Smooth muscle cell (in vitro differentiated cells): ENCODE data around the gene DVL2. TPM values are rescaled to one million over a fixed set of nuclear protein-coding genes. Genes with fewer than 3 reads are reported as not detected.

ENCODE experiments used
- DNase-seq: peaks from one replicate; lab custom pipeline; 2025; ENCODE audit not compliant: unreplicated experiment; lab: John Stamatoyannopoulos, UW
- H2AFZ ChIP-seq: fragments of 200-600 bp; sonication (generic); 2 replicates; pipeline ENCODE4 v1.6.0; 2016; ENCODE audit warnings: antibody characterized with exemption, low read depth, mild to moderate bottlenecking
- H3F3A ChIP-seq: fragments of 200-600 bp; sonication (generic); 2 replicates; pipeline ENCODE4 v1.6.0; 2017; ENCODE audit warnings: antibody characterized with exemption, low read depth
- H3K27ac ChIP-seq: fragments of 200-600 bp; sonication (generic); 2 replicates; pipeline ENCODE4 v1.5.1; 2016; ENCODE audit warnings: low read depth, mild to moderate bottlenecking
- H3K27me3 ChIP-seq: fragments of 200-600 bp; sonication (generic); 2 replicates; pipeline ENCODE4 v1.6.1; 2016; ENCODE audit warnings: low read depth, mild to moderate bottlenecking
- H3K36me3 ChIP-seq: fragments of 200-600 bp; sonication (generic); 2 replicates; pipeline ENCODE4 v1.5.1; 2016; ENCODE audit warnings: low read depth
- H3K4me1 ChIP-seq: fragments of 200-600 bp; sonication (generic); 2 replicates; pipeline ENCODE4 v1.5.1; 2016; ENCODE audit warnings: low read depth
- H3K4me2 ChIP-seq: fragments of 200-600 bp; sonication (generic); 2 replicates; pipeline ENCODE4 v1.6.0; 2016; ENCODE audit warnings: mild to moderate bottlenecking
- H3K4me3 ChIP-seq: fragments of 200-600 bp; sonication (generic); 2 replicates; pipeline ENCODE4 v1.5.1; 2016; ENCODE audit warnings: mild to moderate bottlenecking
- H3K79me2 ChIP-seq: fragments of 200-600 bp; sonication (generic); 2 replicates; pipeline ENCODE4 v1.6.0; 2016; ENCODE audit warnings: low read depth, mild to moderate bottlenecking
- H3K9ac ChIP-seq: fragments of 200-600 bp; sonication (generic); 2 replicates; pipeline ENCODE4 v1.6.0; 2016; ENCODE audit warnings: low read depth
- H3K9me3 ChIP-seq: fragments of 200-600 bp; sonication (generic); replicated peaks from 2 replicates; pipeline ENCODE4 v1.5.1; 2016; ENCODE audit warnings: low read depth
- H4K20me1 ChIP-seq: fragments of 200-600 bp; sonication (generic); 2 replicates; pipeline ENCODE4 v1.6.0; 2016; ENCODE audit warnings: low read depth
- WGBS: methylation state at CpG from one replicate; pipeline ENCODE4 v1.1.7; 2016; ENCODE audit warnings: low lambda C conversion rate; 5-methylcytosine and 5-hydroxymethylcytosine counted together
- polyA plus RNA-seq: library from polyadenylated mRNA; unstranded; fragments of >200 nt; fragmentation: Nextera tagmentation; extraction: Ambion mirVana; gene quantifications from 2 replicates; pipeline ENCODE4 v1.2.1, GENCODE V29; 2016
- total RNA-seq: library from RNA; depleted of rRNA; stranded (reverse); fragments of >200 nt; gene quantifications from 2 replicates; pipeline ENCODE4 v1.2.3, GENCODE V29; 2014
- TF ChIP-seq, protein P1 (sequence below): fragments of 200-600 bp; sonication (generic); IDR thresholded peaks from 2 replicates; pipeline ENCODE4 v1.5.1; 2017; ENCODE audit warnings: borderline replicate concordance, mild to moderate bottlenecking, antibody characterized with exemption; ENCODE audit not compliant: insufficient read depth, poor library complexity, severe bottlenecking

Gene DVL2
- total and polyA plus RNA-seq, 2 experiments from 2014 or later: 31.8 to 49.6 TPM

DNA sequence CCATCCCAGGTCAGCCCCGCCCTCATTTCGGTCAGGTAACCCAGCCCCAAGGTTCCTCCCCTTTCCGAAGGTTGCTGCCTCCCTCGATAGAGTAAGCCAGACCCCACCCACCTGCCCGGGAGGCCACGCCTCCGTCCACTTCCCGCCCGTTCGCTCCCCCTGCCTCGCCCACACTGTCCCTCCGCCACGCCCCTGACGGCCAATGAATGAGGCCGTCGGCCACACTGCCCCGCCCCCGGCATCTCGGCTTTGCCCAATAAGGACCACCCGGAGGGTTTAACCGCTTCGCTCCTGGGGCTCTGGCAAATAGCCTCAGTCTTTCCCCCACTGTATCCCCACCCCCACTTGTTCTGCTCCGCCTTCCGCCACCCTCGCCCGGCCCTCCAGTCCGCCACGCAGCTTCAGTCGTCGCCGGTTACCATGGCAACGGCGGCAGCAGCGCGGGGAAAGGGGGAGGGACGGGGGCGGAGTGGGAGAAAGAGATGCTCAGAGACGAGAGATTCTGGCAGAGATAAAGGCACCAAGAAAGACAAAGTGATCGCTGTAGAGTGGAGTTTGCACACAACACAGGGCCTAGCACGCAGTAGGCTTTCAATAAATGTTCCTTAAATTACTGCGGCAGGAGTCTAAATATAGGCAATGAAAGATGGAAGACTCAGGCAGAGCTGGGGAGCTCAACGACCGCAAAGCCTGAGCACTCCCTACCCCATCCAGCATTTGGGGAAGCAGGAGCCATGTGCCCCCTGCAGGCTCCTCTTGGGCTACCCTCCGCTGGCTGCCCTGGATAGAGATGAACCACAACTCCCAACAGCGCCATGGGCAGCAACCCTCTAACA is 19.8 kb downstream of the DVL2 start:
- peaks cover 24% of the 10 kb centered on the region for H3F3A ChIP-seq
- peak; percentile 90 for DNase-seq
- H3K27ac ChIP-seq: peak overlapping the region; percentile 88
- H2AFZ ChIP-seq: no peak overlapping the region
- H3K9ac ChIP-seq: peak overlapping the region; percentile 69
- no peaks in the 10 kb centered on the region for H3K36me3 ChIP-seq
- H3K79me2 ChIP-seq: peaks cover 51% of the 10 kb centered on the region
- peaks cover 53% of the 10 kb centered on the region for H3K4me1 ChIP-seq
- peaks cover 67% of the 10 kb centered on the region for H4K20me1 ChIP-seq
- peak overlapping the region; percentile 96 for H3K4me2 ChIP-seq
- no peaks in the 10 kb centered on the region for H3K9me3 ChIP-seq
- no peaks in the 10 kb centered on the region for H3K27me3 ChIP-seq
- TF ChIP-seq, protein P1, sequence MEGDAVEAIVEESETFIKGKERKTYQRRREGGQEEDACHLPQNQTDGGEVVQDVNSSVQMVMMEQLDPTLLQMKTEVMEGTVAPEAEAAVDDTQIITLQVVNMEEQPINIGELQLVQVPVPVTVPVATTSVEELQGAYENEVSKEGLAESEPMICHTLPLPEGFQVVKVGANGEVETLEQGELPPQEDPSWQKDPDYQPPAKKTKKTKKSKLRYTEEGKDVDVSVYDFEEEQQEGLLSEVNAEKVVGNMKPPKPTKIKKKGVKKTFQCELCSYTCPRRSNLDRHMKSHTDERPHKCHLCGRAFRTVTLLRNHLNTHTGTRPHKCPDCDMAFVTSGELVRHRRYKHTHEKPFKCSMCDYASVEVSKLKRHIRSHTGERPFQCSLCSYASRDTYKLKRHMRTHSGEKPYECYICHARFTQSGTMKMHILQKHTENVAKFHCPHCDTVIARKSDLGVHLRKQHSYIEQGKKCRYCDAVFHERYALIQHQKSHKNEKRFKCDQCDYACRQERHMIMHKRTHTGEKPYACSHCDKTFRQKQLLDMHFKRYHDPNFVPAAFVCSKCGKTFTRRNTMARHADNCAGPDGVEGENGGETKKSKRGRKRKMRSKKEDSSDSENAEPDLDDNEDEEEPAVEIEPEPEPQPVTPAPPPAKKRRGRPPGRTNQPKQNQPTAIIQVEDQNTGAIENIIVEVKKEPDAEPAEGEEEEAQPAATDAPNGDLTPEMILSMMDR: peak; percentile 31
- peak overlapping the region; percentile 60 for H3K4me3 ChIP-seq
- under 1% methylated on average over 37 of the region's 45 CpGs for WGBS

DNA sequence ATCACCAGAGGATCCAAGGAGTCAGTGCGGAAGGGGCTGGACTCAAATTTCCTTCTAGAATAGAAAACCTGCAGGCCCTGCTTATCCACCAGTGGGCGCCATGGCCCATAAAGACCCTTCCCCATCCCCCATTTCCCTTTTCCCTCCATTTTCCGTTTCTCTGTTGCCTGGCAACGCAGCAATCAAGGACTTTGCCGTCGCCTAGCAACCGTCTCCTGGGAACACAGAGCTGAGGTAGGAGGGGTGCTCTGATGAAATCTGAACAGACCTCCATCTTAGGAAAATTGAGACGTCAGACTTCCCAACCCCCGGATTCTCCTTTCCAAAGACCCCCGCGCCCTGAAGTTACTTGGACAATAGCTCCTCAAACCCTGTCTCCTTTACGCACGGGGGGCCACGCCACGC is 20.4 kb downstream of the DVL2 start:
- H3K9ac ChIP-seq: peak overlapping the region; percentile 69
- no peaks in the 10 kb centered on the region for H3K36me3 ChIP-seq
- H3K4me3 ChIP-seq: peak overlapping the region; percentile 60
- no peaks in the 10 kb centered on the region for H3K27me3 ChIP-seq
- H3K9me3 ChIP-seq: no peaks in the 10 kb centered on the region
- peaks cover 50% of the 10 kb centered on the region for H3K4me1 ChIP-seq
- TF ChIP-seq, protein P1: peak; percentile 40
- WGBS: 5% methylated on average over 11 of the region's 15 CpGs
- no peak overlapping the region for H2AFZ ChIP-seq
- H3K27ac ChIP-seq: peak overlapping the region; percentile 88
- no peak for DNase-seq
- peaks cover 73% of the 10 kb centered on the region for H4K20me1 ChIP-seq
- peak overlapping the region; percentile 96 for H3K4me2 ChIP-seq
- H3K79me2 ChIP-seq: peaks cover 58% of the 10 kb centered on the region
- peaks cover 21% of the 10 kb centered on the region for H3F3A ChIP-seq

DNA sequence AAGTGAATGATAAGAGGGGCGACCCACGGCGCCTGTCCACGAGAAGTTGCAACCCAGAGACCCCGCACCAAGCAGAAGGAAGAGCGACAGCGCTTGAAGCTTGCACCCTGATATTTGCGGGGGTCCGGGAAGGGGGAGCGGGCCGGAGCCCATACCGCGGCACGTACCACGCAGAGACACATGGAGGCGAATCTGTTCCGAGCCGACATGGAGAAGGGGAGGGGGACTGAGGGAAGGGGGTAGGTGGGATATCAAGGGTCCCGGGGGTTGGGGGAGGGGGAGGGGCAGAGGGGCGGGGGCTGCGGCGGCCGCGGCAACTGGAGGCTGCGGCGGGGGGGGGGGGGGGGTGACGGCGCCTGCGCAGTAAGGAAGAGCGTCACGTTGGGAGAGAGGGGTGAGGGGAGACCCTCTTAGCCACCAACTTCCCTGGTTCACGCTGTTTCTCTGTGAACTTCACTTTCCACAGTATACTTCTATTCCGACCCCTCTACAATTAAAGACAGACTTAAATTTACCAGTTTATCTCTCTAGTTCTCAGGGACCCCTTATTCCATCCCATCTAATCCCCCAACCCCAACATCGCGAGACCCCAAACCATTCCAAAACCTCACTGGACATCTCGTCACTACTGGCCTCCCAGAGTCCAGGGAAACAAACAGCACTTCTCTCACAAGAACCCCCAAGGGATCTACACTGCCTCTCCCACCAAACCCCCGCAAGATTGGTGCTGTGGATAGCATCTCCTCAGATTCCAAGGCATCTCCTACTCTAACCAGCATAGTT is 22.6 kb downstream of the DVL2 start:
- H3K9me3 ChIP-seq: no peaks in the 10 kb centered on the region
- H3K9ac ChIP-seq: no peak overlapping the region
- DNase-seq: no peak
- no peak overlapping the region for H3K27ac ChIP-seq
- H3K27me3 ChIP-seq: no peaks in the 10 kb centered on the region
- peaks cover 50% of the 10 kb centered on the region for H3K4me1 ChIP-seq
- TF ChIP-seq, protein P1: no peak
- H3F3A ChIP-seq: peaks cover 14% of the 10 kb centered on the region
- H2AFZ ChIP-seq: no peak overlapping the region
- peaks cover 64% of the 10 kb centered on the region for H3K79me2 ChIP-seq
- H3K4me3 ChIP-seq: no peak overlapping the region
- peak overlapping the region; percentile 68 for H3K4me2 ChIP-seq
- no peaks in the 10 kb centered on the region for H3K36me3 ChIP-seq
- 38% methylated on average over 11 of the region's 37 CpGs for WGBS
- peaks cover 93% of the 10 kb centered on the region for H4K20me1 ChIP-seq
